Activated CD4-positive, alpha-beta T cell treated with anti-CD3 and anti-CD28 coated beads, Interleukin-10, Interleukin-2, amounts not matched to agents 100 ng/mL and 50 ng/mL, durations not matched to agents 16 hours and 8 hours (primary cell): ENCODE data around the gene OXLD1.

Experiments
- DNase-seq: peaks from one replicate; pipeline ENCODE4 v3.0.0-alpha.2; 2020

The OXLD1 gene

GRCh38 chr17:81682565-81683207 is 16.3 kb upstream of the OXLD1 start:
- no peak for DNase-seq

DNA sequence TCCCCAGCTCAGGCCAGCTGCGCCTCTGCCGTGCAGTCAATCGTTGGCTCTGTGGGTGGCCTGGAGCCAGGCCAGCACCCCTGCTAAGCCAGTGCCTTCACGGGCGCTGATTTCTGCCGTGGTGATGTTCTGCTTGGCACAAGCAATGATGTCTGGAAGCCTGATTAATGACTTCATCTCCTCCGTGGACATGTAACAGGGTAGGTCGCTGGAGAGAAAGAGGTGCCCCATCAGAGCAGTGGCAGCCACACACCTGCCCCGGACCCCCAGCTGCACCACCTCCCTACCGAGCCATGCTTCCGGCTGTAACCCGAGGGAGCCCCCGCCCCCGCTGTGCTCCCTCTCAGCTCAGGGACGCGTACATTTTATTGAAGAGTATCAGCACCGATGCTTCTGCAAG is 15.3 kb upstream of the OXLD1 start:
- DNase-seq, result no peak

- no peak for DNase-seq
These were observed 13.7 kb upstream of the OXLD1 start for GRCh38 chr17:81680150-81680549.

DNA sequence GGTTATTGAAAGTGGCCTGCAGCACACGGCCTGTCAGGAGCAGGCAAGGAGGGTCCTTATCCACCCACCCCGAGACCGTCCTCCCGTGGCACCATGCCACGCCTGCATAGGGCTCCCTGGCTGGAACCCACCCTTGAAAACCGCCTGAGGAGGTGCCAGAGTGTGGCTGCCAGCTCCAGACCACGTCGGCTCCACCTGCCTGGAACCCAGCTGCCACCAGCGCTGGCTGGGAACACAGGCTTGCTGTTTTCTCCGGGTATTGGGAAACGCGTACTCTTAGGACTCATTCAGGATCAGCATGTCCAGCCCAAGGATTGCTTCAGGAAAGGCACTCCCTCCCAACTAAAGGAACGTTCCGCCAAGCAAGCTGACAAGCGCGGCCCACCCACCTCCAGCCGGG is 10.5 kb upstream of the OXLD1 start:
- DNase-seq, result no peak

GRCh38 chr17:81675515-81676221 is 9.3 kb upstream of the OXLD1 start:
- DNase-seq, result peak; percentile 47

DNA sequence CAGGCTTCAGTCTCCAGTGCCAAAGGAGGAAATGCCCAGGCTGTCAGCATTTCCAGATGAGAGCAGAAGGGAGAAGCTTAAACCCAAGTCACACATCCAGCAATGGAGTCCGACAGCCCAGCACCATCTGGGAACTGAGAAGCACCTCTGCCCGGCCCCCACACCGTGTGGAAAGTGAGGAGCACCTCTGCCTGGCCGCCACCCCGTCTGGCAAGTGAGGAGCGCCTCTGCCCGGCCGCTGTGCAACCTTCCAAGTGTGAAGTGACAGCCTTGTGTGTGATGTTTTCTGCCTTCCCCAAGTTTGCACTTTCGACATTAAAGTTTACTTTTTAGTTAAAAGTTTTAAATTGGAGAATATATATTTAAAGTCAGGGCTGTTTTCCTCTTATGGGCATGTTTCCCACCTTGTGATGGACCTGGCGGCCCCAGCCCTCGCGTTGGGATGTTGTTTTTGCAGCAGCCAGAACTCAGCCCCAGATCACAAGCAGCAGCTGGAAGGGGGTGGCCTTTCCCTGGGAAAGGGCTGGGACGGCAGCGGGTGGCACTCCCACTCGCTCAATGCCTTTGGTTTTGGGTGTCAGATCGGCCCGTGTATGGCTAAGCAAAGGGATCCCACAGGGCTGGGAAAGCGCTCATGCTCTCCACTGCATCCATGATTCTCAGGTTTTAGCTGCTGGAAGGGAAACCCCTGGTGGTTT is 7.3 kb upstream of the OXLD1 start:
- no peak for DNase-seq

GRCh38 chr17:81672954-81673353 is 6.5 kb upstream of the OXLD1 start:
- DNase-seq, result no peak

DNA sequence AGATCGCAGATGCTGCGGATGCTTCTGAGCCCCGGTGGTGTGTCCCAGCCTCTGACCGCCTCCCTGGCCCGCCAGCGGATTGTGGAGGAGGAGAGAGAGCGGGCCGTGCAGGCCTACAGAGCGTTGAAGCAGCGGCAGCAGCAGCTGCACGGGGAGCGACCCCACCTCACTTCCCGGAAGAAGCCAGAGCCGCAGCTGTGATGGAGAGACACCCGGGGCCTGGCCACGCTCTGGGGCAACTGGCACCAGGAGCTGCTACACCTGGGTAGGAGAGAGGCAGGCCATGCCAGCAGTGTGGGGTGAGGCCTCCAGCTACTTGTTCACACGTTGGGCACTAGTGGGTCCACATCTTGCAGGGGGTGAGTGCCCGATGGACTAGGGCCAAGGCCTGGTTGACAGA is 6.1 kb upstream of the OXLD1 start:
- no peak for DNase-seq

DNA sequence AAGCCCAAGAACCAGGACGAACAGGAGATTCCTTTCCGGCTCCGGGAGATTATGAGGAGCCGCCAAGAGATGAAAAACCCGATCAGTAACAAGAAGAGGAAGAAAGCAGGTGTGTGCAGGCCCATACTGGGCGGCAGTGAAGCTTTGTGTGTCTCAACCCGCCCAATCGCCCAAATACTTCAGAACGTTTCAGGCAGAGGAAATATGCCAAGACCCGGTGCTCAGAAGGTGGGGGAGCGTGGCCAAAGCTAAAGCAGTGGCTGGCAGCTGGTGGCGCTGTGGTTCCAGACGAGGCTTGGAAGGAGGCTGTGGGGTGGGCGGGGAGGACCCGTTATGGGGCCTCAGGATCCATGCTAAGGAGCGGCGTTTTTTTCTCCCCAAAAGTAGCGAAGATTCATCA is 1.3 kb upstream of the OXLD1 start:
- no peak for DNase-seq

DNA sequence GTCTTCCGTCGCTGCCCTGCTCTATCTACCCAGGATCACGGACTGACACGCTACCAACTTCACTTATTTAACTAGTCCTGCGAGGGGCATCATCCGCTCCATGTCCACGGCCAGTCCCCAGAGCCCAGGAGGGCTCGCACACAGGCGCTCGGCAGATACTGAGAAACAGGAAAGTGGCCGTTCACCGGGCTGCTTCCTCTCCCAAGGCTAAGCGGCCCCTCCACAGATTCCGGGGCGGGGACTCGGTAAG is 388 bp downstream of the OXLD1 start:
- no peak for DNase-seq

GRCh38 chr17:81665205-81666091 is 957 bp downstream of the OXLD1 start:
- peak; percentile 77 for DNase-seq

DNA sequence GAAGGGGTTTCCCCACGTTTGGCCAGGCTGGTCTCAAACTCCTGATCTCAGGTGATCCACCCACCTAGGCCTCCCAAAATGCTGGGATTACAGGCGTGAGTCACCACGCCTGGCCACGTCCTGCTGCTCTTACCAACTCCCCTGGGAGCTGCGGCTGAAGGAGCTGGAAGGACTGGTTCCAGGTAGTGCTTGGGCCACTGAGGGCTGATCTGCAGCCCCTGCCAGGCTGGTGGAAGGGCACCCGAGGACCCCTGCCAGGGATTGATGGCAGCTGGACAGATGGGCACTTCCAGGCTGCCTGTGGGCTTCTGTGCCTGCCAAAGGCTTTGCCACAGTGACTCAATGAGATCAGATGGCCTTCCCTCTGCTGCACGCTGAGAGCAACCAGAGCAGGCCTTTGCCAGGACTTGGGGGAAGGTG is 2.3 kb downstream of the OXLD1 start:
- peak; percentile 27 for DNase-seq

- no peak for DNase-seq
These were observed 4.4 kb downstream of the OXLD1 start for GRCh38 chr17:81662002-81662401.

DNA sequence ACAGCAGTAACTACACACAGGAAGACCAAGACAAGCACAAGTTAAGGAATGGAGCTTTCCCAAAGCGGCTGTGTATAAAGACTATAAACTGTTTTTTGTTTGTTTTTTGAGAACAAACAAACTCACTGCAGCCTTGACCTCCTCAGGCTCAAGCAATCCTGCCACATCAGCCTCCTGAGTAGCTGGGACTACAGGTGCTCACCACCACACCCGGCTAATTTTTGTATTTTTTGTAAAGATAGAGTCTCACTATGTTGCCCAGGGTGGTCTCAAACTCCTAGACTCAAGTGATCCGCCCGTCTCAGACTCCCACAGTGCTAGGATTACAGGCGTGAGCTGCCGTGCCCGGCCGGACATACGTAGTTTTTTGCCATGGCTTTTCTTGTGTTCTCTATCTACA is 6.0 kb downstream of the OXLD1 start:
- no peak for DNase-seq

DNA sequence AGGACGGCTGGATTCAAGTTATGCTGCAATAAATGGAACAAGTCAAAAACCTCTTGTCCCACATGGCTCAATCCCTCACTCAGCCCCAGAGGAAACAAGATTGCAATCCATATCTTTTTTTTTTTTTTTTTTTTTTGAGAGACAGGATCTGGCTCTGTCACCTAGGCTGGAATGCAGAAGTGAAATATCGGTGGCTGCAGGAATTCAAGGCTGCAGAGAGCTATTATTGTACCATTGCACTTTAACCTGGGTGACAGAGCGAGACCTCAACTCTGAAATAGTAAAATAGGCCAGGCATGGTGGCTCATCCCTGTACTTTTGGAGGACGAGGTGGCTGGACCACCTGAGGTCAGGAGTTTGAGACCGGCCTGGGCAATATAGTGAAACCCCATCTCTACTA is 7.4 kb downstream of the OXLD1 start:
- no peak for DNase-seq

DNA sequence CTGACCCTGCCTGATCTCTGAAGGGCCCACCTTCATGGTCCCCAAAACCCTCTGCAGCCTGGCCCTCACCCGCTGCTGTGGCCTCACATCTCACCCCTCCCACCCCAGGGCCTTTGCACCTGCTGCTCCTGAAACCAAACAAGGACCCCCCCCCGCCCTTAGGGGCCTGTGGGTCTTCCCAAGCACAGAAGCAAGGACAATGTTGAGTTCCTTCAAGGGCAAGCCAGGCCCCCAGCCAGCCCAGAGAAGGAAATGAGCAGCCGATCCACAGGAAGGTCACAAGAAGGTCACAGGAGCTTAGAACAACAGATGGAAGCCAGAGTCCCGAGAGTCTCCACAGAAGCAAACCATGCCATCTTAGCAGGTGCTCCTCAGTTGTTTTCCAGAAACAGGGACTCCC is 9.6 kb downstream of the OXLD1 start:
- no peak for DNase-seq

DNA sequence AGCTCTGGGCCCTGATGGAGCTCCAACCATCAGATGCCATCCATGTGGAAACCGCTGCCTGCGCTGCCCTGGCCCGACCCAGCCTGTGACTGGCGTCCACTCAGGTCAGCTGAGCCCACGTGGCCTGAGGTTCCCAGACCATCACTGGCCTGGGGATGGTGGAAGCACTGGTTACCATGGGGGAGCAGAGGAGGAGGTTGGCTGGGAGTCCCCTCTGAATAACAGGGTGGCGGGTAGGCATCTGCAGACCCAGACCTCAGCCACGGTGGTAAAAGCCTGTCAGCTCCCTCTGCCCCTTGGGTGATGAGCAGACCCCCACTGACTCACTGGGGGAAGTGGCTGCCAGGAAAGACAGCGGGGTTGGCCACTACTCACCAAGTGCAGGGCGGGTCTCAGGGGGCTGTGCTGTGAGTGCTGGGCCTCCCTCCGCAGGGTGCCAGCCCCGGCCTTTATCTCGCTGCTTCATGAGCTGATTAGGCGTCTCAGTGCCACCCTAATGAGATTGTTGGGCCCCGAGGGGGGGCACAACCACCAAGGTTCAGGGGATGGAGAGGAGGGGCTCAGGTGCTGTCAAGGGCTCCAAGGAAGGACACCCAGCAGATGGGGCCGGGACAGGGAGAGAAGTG is 10.2 kb downstream of the OXLD1 start, which contains the start of gene PDE6G:
Gene PDE6G, minus strand, starts transcription at position 425 of the 626 bp plus-strand sequence. CDS start 3,237 bp downstream, outside the sequence.
- DNase-seq, result no peak

GRCh38 chr17:81655378-81656117 is 10.9 kb downstream of the OXLD1 start:
- DNase-seq, result no peak

DNA sequence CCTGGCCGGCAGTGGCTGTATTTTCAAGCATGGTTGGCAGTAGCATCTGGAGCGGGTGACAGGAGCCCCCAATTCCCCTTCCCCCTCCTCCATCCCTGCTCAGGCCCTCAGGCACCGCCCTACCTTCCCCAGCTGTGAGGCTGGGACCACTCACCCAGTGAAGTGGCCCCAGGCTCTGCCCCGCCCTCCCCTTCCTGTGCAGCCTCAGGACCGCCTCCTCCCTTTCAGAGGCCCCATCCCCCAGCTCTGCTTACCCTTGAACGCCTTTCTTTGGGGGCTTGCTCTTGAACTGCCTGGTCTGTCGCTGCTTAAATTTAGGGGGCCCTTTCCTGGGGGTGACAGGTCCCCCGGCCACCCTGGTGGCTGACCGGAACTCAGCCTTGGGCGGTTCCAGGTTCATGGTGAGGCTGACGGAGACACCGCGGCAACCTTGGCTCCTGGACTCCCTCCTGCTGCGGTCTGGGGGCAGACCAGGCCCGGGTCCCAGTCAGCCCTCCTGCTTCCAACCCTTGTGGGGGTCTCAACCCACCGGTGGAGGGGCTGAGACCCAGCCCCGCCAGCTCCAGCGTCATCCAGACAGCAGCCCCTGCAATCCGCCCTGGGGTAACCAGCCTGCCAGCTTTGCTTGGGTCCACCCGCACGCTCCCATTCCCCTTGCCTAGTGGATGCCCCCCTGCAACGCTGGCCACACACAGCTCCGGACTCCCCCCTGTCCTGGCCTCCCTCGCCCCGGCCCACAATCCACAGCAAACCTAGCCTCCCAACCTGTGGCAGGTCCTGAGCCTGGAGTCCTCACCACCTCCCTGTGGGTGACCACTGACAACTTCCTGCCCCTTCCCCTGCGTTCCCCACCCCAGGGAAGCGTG is 13.3 kb downstream of the OXLD1 start:
- peak; percentile 17 for DNase-seq

DNA sequence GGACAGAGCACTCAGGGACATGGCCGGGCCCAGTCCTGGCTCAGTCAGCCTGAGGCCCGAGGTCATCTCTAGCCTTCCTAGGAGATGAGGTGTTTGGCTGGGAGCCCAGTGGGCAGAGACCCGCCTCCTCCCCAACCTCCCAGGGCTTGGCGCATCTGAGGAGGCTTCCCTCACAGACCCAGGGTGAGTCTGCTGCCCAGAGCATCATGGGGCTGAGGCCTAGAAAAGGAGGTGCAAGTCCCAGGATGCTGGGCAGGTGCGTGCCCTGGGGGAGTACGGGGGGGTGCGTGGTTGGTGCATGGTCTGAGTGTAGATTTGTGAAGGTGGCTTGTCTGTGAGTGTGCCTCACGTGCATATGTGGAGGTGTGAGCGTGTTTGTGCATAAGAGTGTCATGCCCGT is 14.7 kb downstream of the OXLD1 start:
- no peak for DNase-seq

DNA sequence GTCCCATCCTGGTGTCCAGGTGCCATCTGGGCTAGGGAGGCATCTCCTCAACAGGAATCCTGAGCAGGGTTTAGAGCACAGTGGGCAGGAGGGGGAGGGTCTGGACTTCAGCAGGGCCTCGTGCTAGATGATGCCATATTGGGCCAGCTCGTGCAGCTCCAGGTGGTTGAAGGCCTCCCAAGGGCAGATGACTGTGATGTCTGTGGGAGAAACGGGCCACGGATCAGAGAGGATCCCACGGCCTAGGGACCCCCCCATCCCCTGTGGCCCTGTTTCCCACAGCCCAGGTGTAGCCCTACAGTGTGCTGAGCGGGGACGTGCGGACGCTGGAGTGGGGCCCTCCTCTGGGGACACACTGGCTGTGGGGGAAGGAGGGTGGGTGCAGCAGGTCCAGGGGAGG is 15.5 kb downstream of the OXLD1 start:
- DNase-seq, result no peak
